HCT116 (cell line): Measurements from ENCODE around the gene DNAJC1. TPM values are rescaled to one million over a fixed set of nuclear protein-coding genes. Genes with fewer than 3 reads are reported as not detected.

ENCODE experiments used
- ATAC-seq: fragments of 200-7000 bp; cut with Tn5 transposase; 2 replicates; pipeline ENCODE4 v1.9.1; 2020; ENCODE audit warnings: mild to moderate bottlenecking, moderate library complexity
- BruUV-seq: library from RNA; stranded (reverse); fragments of 400-500 nt; replicated peaks from 2 replicates; lab custom pipeline; 2021; lab: Mats Ljungman, UMichigan
- CTCF ChIA-PET: fragments of 300-600 bp; sonication (Branson Sonifier 250); formaldehyde crosslinking; loops from one replicate; lab custom pipeline; 2021; ENCODE audit warnings: antibody characterized with exemption; lab: Charles Lee
- POLR2A ChIA-PET: fragments of 300-600, 350-600 bp; sonication (Branson Sonifier 250); formaldehyde crosslinking; loops from one replicate; lab custom pipeline; 2021; ENCODE audit warnings: antibody characterized with exemption; lab: Charles Lee
- RAD21 ChIA-PET, 2 experiments: fragments of 300-600 bp; sonication (Branson Sonifier 250); formaldehyde crosslinking; loops; one replicate each; lab custom pipeline; 2023; ENCODE audit warnings: low total read pairs in 2 of 2; ENCODE audit not compliant: uncharacterized antibody in 2 of 2, unreplicated experiment in 2 of 2, low non-redundant PET in 1 of 2; lab: Charles Lee
- DNase-seq: peaks from one replicate; pipeline ENCODE4 v3.0.0-alpha.2; 2010; ENCODE audit warnings: low read depth, low spot score
- H2AFZ ChIP-seq: fragments of 200-600 bp; shearing (Covaris generic), sonication (generic); 2 replicates; pipeline ENCODE4 v1.6.1; 2017; ENCODE audit warnings: low read depth, mixed run types, mixed read lengths, antibody characterized with exemption, low read length; ENCODE audit not compliant: poor library complexity, severe bottlenecking
- H3K27ac ChIP-seq: 2 replicates; pipeline ENCODE4 v1.5.1; 2012; ENCODE audit warnings: low read depth, low read length
- H3K27me3 ChIP-seq: fragments of 200-600 bp; sonication (generic); 2 replicates; pipeline ENCODE4 v1.6.1; 2016; ENCODE audit warnings: mixed run types, low read length, mixed read lengths; ENCODE audit not compliant: insufficient read depth
- H3K36me3 ChIP-seq, 2 experiments: fragments of 200-500 bp in 1 of 2; fragments of 200-600 bp in 1 of 2; sonication (Bioruptor generic) in 1 of 2; sonication (generic) in 1 of 2; 2 replicates each; pipeline versions ENCODE4 v1.5.1 to v1.6.1; 2014 to 2016; ENCODE audit warnings: low read length in 2 of 2, inconsistent platforms in 1 of 2, mixed read lengths in 1 of 2, mixed run types in 1 of 2; ENCODE audit not compliant: insufficient read depth in 2 of 2, control insufficient read depth in 1 of 2
- H3K4me1 ChIP-seq, 2 experiments: fragments of 200-600 bp in 1 of 2; sonication (generic) in 1 of 2; 2 replicates each; pipeline versions ENCODE4 v1.5.1 to v1.6.1; 2012 to 2017; ENCODE audit warnings: low read length in 2 of 2, inconsistent platforms in 1 of 2, mild to moderate bottlenecking in 1 of 2, mixed read lengths in 1 of 2, mixed run types in 1 of 2, moderate library complexity in 1 of 2; ENCODE audit not compliant: insufficient read depth in 2 of 2, control insufficient read depth in 1 of 2
- H3K4me2 ChIP-seq: fragments of 200-600 bp; sonication (generic); 2 replicates; pipeline ENCODE4 v1.6.1; 2017; ENCODE audit warnings: mixed run types, low read length, mixed read lengths
- H3K4me3 ChIP-seq, 2 experiments: fragments of 200-600 bp in 1 of 2; sonication (generic) in 1 of 2; replicated peaks in 1 of 2; 2 replicates each; pipeline ENCODE4 v1.5.1; 2011 to 2016; ENCODE audit warnings: low read length in 2 of 2, control low read depth in 1 of 2, low read depth in 1 of 2, mild to moderate bottlenecking in 1 of 2, mixed read lengths in 1 of 2, mixed run types in 1 of 2
- H3K79me2 ChIP-seq: fragments of 200-600 bp; sonication (generic); 2 replicates; pipeline ENCODE4 v1.6.1; 2017; ENCODE audit warnings: mild to moderate bottlenecking, mixed run types, low read length, moderate library complexity, mixed read lengths; ENCODE audit not compliant: insufficient read depth
- H3K9ac ChIP-seq: fragments of 200-600 bp; sonication (generic); 2 replicates; pipeline ENCODE4 v1.6.1; 2016; ENCODE audit warnings: low read length, mixed read lengths
- H3K9me2 ChIP-seq: fragments of 200-600 bp; sonication (generic), shearing (Covaris generic); 2 replicates; pipeline ENCODE4 v1.6.1; 2017; ENCODE audit warnings: mixed run types, mild to moderate bottlenecking, moderate library complexity; ENCODE audit not compliant: insufficient read depth
- H3K9me3 ChIP-seq, 2 experiments: fragments of 200-500 bp in 1 of 2; fragments of 200-600 bp in 1 of 2; sonication (Bioruptor generic) in 1 of 2; sonication (generic) in 1 of 2; 2 replicates each; pipeline ENCODE4 v1.6.1; 2014 to 2017; ENCODE audit warnings: low read length in 2 of 2, mixed read lengths in 2 of 2, inconsistent platforms in 1 of 2, low read depth in 1 of 2, mild to moderate bottlenecking in 1 of 2, mixed run types in 1 of 2, moderate library complexity in 1 of 2; ENCODE audit not compliant: control insufficient read depth in 1 of 2, insufficient read depth in 1 of 2
- H4K20me1 ChIP-seq: fragments of 200-600 bp; sonication (generic), shearing (Covaris generic); 2 replicates; pipeline ENCODE4 v1.6.1; 2017; ENCODE audit warnings: mixed run types, mild to moderate bottlenecking, moderate library complexity; ENCODE audit not compliant: insufficient read depth
- CEBPB ChIP-seq: IDR thresholded peaks from 2 replicates; pipeline ENCODE4 v1.6.1; 2012; ENCODE audit warnings: low read depth
- EGR1 ChIP-seq: IDR thresholded peaks from 2 replicates; pipeline ENCODE4 v1.6.1; 2012; ENCODE audit warnings: low read depth
- EZH2 ChIP-seq: fragments of 200-600 bp; sonication (generic); IDR thresholded peaks from 2 replicates; pipeline ENCODE4 v1.6.1; 2017; ENCODE audit warnings: antibody characterized with exemption, mixed run types
- JUND ChIP-seq: IDR thresholded peaks from 2 replicates; pipeline ENCODE4 v1.6.1; 2012
- POLR2A ChIP-seq: IDR thresholded peaks from 2 replicates; pipeline ENCODE4 v1.7.0; 2011; ENCODE audit warnings: borderline replicate concordance; ENCODE audit not compliant: insufficient read depth, insufficient read length; ENCODE audit errors: extremely low read depth
- RAD21 ChIP-seq: IDR thresholded peaks from 2 replicates; pipeline ENCODE4 v1.6.1; 2012; ENCODE audit warnings: low read depth, mild to moderate bottlenecking
- YY1 ChIP-seq: IDR thresholded peaks from 2 replicates; pipeline ENCODE4 v1.6.1; 2011; ENCODE audit warnings: low read length, low read depth, moderate library complexity, mild to moderate bottlenecking; ENCODE audit not compliant: insufficient replicate concordance; ENCODE audit errors: extremely low read depth
- intact Hi-C: fragments of 100-400 bp; cut with micrococcal nuclease; formaldehyde crosslinking; loops from 2 replicates; pipeline ENCODE4 v1.10.0; 2022
- total RNA-seq: library from RNA; stranded (reverse); gene quantifications from one replicate; pipeline ENCODE4 v1.2.1, GENCODE V29; 2021; ENCODE audit not compliant: unreplicated experiment
- TF ChIP-seq, protein P1 (sequence below): IDR thresholded peaks from 2 replicates; pipeline ENCODE4 v1.6.1; 2012; ENCODE audit warnings: low read depth

The DNAJC1 gene
- total RNA-seq, 1 experiment from 2014 or later, result 17.9 TPM

GRCh38 chr10:21722209-21722608 lies 281.3 kb downstream of the DNAJC1 start:
- H3K4me1 ChIP-seq, result peaks cover 19 to 32% of the 10 kb centered on the region in 2 experiments
- no peaks in the 10 kb centered on the region for H3K9me3 ChIP-seq
- no peaks in the 10 kb centered on the region for H3K27me3 ChIP-seq
- H3K27ac ChIP-seq, result no peak overlapping the region
- BruUV-seq, result no TSS peak
- H3K79me2 ChIP-seq, result 0 out of 2 replicates have a peak, but pooled peaks cover 14% of the 10 kb centered on the region
- no peak overlapping the region for H2AFZ ChIP-seq
- no peak overlapping the region for H3K9ac ChIP-seq
- ChIA-PET RAD21 (no interaction called here), POLR2A (no interaction called here), CTCF (interaction anchor here (1.2 kb wide), 1 partner anchor 10 kb away, joined by 3 read pairs; no protein-coding TSS in a partner anchor)
- no peaks in the 10 kb centered on the region for H3K9me2 ChIP-seq
- intact Hi-C loops, result no loop called here
- H3K4me2 ChIP-seq, result no peak overlapping the region
- DNase-seq, result no peak
- 0 out of 4 replicates have a peak, but pooled peaks cover 0 to 5% of the 10 kb centered on the region in 2 experiments for H3K36me3 ChIP-seq
- no peak for ATAC-seq
- no peak for TF ChIP-seq EZH2
- no peak for TF ChIP-seq JUND
- TF ChIP-seq RAD21, result no peak
- TF ChIP-seq EGR1, result no peak
- no peak for TF ChIP-seq YY1
- TF ChIP-seq, protein P1, sequence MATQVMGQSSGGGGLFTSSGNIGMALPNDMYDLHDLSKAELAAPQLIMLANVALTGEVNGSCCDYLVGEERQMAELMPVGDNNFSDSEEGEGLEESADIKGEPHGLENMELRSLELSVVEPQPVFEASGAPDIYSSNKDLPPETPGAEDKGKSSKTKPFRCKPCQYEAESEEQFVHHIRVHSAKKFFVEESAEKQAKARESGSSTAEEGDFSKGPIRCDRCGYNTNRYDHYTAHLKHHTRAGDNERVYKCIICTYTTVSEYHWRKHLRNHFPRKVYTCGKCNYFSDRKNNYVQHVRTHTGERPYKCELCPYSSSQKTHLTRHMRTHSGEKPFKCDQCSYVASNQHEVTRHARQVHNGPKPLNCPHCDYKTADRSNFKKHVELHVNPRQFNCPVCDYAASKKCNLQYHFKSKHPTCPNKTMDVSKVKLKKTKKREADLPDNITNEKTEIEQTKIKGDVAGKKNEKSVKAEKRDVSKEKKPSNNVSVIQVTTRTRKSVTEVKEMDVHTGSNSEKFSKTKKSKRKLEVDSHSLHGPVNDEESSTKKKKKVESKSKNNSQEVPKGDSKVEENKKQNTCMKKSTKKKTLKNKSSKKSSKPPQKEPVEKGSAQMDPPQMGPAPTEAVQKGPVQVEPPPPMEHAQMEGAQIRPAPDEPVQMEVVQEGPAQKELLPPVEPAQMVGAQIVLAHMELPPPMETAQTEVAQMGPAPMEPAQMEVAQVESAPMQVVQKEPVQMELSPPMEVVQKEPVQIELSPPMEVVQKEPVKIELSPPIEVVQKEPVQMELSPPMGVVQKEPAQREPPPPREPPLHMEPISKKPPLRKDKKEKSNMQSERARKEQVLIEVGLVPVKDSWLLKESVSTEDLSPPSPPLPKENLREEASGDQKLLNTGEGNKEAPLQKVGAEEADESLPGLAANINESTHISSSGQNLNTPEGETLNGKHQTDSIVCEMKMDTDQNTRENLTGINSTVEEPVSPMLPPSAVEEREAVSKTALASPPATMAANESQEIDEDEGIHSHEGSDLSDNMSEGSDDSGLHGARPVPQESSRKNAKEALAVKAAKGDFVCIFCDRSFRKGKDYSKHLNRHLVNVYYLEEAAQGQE, result no peak
- no peak for TF ChIP-seq CEBPB
- no peak for TF ChIP-seq POLR2A
- H3K4me3 ChIP-seq, result no peak overlapping the region
- H4K20me1 ChIP-seq, result peaks cover 15% of the 10 kb centered on the region; the same call in 1 of the 2 replicates
